SIG-M5 treated with dmso at 0.1 percent for 504 hours (cell line): ENCODE measurements around the gene OSBP.
A peak's percentile ranks its signal among the peaks of the same experiment; 100 is the strongest.
"Not testable (repeated sequence)": the region's sequence is repeated elsewhere in the genome, so short reads cannot be mapped to it uniquely, and the experiment has no call there.

Source experiments
- DNase-seq: peaks from one replicate; lab custom pipeline; 2025; ENCODE audit not compliant: unreplicated experiment; lab: John Stamatoyannopoulos, UW

OSBP gene

GRCh38 chr11:59615637-59616395, at the start of gene OSBP:
Gene OSBP (minus strand): TSS chr11:59615774. CDS start chr11:59615664, 110 bp downstream.
- peak; percentile 99 for DNase-seq

GRCh38 chr11:59660621-59661020, 45.0 kb upstream of the OSBP start:
- peak; percentile 24 for DNase-seq

- DNase-seq, result no peak
Measured at GRCh38 chr11:59659981-59660380, 44.4 kb upstream of the OSBP start.

- DNase-seq, result no peak
Measured at GRCh38 chr11:59658036-59658435, 42.5 kb upstream of the OSBP start.

- no peak for DNase-seq
Measured at GRCh38 chr11:59654893-59655292, 39.3 kb upstream of the OSBP start.

GRCh38 chr11:59647245-59647980, 31.8 kb upstream of the OSBP start:
- DNase-seq, result no peak

- no peak for DNase-seq
Measured at GRCh38 chr11:59644528-59644927, 29.0 kb upstream of the OSBP start.

GRCh38 chr11:59643390-59643789, 27.8 kb upstream of the OSBP start:
- no peak for DNase-seq

GRCh38 chr11:59641156-59641555, 25.6 kb upstream of the OSBP start:
- DNase-seq, result no peak

GRCh38 chr11:59630493-59630892, 14.9 kb upstream of the OSBP start:
- DNase-seq, result no peak

GRCh38 chr11:59629996-59630395, 14.4 kb upstream of the OSBP start:
- DNase-seq, result no peak

GRCh38 chr11:59626969-59627368, 11.4 kb upstream of the OSBP start:
- not testable (repeated sequence) for DNase-seq

GRCh38 chr11:59625703-59626102, 10.1 kb upstream of the OSBP start:
- DNase-seq, result no peak

- DNase-seq, result no peak
Measured at GRCh38 chr11:59617876-59618275, 2.3 kb upstream of the OSBP start.

- no peak for DNase-seq
Measured at GRCh38 chr11:59616396-59616982, 915 bp upstream of the OSBP start.

GRCh38 chr11:59615120-59615636, 396 bp downstream of the OSBP start:
- DNase-seq, result no peak

- no peak for DNase-seq
Measured at GRCh38 chr11:59614277-59615119, 1.1 kb downstream of the OSBP start.

- DNase-seq, result no peak
Measured at GRCh38 chr11:59611570-59612565, 3.7 kb downstream of the OSBP start.

- no peak for DNase-seq
Measured at GRCh38 chr11:59610289-59610688, 5.3 kb downstream of the OSBP start.
